Vagina (tissue), 2 donors: Measurements from ENCODE around the gene MSI2.

Experiments used
- POLR2A ChIP-seq, 2 donors: fragments of 450-650 bp; IDR thresholded peaks; one replicate each; pipeline ENCODE4 v1.6.1; 2017; ENCODE audit warnings: antibody characterized with exemption in 2 of 2, mild to moderate bottlenecking in 2 of 2, moderate library complexity in 2 of 2
- POLR2AphosphoS5 ChIP-seq, 2 donors: sonication (generic); formaldehyde crosslinking; IDR thresholded peaks; one replicate each; pipeline ENCODE4 v1.9.0; 2017; ENCODE audit warnings: antibody characterized with exemption in 2 of 2, mild to moderate bottlenecking in 2 of 2, low read depth in 1 of 2; ENCODE audit not compliant: insufficient read depth in 1 of 2
- TF ChIP-seq, protein P1 (sequence below), 3 experiments: fragments of 450-650 bp in 2 of 3; fragments of 200-600 bp in 1 of 3; sonication (generic) in 1 of 3; IDR thresholded peaks; one replicate each; pipeline ENCODE4 v1.5.1; 2017 to 2019; ENCODE audit warnings: antibody characterized with exemption in 3 of 3, mild to moderate bottlenecking in 2 of 3, moderate library complexity in 2 of 3

DNA sequence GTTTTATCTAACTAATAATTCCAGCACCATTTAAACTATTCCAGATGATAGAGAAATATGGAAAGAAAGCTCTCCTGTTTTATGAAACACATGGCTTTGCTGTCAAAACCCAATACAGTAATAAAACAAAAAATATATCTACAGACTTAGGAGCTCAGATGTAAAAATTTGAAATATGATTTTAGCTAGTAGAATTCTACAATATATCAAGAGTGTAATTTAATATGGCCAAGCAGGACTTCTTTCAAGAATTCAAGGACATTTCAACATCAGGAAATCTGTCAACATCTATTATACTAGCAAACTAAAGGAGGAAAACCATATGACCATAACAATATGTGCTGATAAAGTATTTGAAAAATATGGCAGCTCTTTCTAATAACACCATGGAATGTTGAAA, 431.3 kb downstream of the MSI2 start:
- TF ChIP-seq, protein P1, sequence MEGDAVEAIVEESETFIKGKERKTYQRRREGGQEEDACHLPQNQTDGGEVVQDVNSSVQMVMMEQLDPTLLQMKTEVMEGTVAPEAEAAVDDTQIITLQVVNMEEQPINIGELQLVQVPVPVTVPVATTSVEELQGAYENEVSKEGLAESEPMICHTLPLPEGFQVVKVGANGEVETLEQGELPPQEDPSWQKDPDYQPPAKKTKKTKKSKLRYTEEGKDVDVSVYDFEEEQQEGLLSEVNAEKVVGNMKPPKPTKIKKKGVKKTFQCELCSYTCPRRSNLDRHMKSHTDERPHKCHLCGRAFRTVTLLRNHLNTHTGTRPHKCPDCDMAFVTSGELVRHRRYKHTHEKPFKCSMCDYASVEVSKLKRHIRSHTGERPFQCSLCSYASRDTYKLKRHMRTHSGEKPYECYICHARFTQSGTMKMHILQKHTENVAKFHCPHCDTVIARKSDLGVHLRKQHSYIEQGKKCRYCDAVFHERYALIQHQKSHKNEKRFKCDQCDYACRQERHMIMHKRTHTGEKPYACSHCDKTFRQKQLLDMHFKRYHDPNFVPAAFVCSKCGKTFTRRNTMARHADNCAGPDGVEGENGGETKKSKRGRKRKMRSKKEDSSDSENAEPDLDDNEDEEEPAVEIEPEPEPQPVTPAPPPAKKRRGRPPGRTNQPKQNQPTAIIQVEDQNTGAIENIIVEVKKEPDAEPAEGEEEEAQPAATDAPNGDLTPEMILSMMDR (IDR thresholded peaks at IDR 0.05): no peak
- TF ChIP-seq POLR2AphosphoS5 (IDR thresholded peaks at IDR 0.05; ENCODE audit: insufficient read depth in 1 of 2, low read depth in 1 of 2) (no peak), POLR2A (IDR thresholded peaks at IDR 0.05) (no peak)
